HG03442 (cell line): ENCODE results near the gene VTI1A.
"Not testable (repeated sequence)": the region's sequence is repeated elsewhere in the genome, so short reads cannot be mapped to it uniquely, and the experiment has no call there.

ENCODE experiments used
- ATAC-seq: cut with Tn5 transposase; IDR thresholded peaks from one replicate; pipeline ENCODE4 v1.9.1; 2021; ENCODE audit warnings: mild to moderate bottlenecking, moderate library complexity; ENCODE audit not compliant: unreplicated experiment

Gene VTI1A

DNA sequence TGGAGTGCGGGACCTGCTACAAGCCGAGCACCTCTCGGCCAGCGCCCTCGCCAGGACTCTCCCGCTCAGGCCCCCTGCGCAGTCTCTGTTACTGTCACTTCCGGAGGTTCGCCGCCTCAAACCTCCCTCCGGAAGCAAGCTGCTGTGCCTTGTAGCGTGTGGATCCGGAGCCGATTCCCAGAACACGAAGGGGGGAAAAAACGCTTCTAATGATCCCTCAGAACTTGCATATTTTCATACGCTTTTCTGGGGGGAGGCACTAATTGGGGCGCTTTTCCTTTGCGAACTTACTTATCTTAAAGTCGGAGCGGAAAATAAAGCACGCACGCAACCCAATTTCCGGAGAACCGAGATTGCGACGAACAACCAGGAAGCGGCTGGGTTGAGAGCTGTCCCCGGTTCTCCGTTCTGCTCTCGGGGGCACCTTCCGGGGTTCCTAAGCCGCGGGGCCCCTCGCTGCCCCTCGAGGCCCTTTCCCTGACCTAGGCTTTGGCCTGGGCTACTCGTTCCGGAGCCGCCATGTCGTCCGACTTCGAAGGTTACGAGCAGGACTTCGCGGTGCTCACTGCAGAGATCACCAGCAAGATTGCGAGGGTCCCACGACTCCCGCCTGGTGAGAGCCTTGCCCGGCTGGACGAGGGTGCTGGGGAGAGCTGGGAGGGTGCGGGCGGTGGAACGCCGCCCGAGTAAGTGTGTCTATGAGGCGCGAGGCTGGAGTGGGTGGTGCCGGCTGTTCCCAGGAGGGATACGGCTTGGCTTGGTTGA lies at the start of gene VTI1A, which contains the start of gene ZDHHC6:
Gene VTI1A, plus strand, starts transcription at position 361 of the 765 bp plus-strand sequence. Its CDS starts 159 bp downstream, at position 520.
Gene ZDHHC6, minus strand, starts transcription at position 60 of the 765 bp plus-strand sequence. CDS start 1,478 bp downstream, outside the sequence.
- peak; percentile 90 for ATAC-seq

GRCh38 chr10:112397592-112397991 lies 49.4 kb upstream of the VTI1A start:
- no peak for ATAC-seq

DNA sequence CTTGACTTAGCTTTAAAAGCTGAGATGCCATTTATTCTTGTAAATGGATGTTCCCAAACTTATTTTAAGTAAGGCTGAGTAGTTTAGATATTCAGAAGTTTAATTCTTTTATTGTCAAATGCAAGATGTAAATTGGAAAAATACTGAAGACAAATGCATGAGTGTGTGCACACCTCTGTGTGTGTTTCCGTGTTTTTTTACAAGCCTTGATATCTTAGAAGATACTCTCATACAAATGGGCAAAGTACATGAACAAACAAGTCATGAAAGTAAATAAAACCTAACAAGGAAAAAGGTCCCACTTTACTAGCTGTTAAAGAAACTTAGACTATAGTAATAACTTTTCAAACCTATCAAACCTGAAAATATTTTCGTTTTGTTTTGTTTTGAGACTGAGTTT lies 44.1 kb upstream of the VTI1A start:
- ATAC-seq, result no peak

- ATAC-seq, result no peak
These were observed 42.4 kb upstream of the VTI1A start for GRCh38 chr10:112404617-112405016.

DNA sequence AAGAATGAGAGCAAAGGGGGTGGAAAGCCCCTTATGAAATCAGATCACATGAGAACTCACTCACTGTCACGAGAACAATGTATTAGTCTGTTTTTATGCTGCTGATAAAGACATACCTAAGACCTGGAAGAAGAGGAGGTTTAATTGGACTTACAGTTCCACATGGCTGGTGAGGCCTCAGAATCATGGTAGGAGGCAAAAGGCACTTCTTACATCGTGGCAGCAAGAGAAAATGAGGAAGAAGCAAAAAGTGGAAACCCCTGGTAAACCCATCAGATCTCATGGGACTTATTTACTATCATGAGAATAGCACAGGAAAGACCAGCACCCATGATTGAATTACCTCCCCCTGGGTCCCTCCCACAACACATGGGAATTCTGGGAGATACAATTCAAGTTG lies 40.2 kb upstream of the VTI1A start:
- ATAC-seq, result not testable (repeated sequence)

- ATAC-seq, result no peak
These were observed 39.3 kb upstream of the VTI1A start for GRCh38 chr10:112407696-112408095.

DNA sequence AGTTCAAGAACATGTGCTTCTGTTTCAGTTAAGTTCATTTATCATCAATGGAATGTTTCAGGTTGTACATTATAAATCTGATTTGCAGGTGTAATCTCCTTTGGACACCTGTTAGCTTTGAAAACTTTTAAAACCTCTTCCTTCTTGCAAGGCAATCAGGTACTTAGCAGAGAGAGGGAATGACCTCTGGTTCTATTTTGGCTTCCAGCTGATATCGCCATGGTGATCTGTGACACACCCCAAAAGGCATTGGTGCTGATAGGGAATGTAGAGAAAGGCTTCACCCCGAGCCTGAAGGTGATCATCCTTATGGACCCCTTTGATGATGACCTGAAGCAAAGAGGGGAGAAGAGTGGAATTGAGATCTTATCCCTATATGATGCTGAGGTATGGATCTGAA lies 37.7 kb upstream of the VTI1A start:
- ATAC-seq, result no peak

DNA sequence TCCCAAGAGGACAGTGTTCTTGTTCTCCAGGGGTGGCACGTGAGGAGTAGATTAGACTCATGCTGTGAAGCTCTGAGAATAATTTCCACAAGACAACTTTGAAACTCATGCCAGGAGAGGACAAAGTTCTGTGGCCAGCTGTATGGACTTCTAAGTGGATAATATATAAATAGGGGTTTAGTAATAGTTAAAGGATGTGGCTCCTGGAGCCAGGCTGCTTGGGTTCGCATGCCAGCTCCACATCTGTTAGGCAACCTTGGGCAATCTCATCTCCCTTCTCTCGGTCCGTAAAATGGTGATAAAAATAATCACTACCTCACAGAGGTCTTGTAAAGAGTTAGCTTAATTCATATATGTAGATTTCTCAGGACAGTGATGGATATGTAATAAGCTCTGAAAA lies 37.3 kb upstream of the VTI1A start:
- ATAC-seq, result no peak

DNA sequence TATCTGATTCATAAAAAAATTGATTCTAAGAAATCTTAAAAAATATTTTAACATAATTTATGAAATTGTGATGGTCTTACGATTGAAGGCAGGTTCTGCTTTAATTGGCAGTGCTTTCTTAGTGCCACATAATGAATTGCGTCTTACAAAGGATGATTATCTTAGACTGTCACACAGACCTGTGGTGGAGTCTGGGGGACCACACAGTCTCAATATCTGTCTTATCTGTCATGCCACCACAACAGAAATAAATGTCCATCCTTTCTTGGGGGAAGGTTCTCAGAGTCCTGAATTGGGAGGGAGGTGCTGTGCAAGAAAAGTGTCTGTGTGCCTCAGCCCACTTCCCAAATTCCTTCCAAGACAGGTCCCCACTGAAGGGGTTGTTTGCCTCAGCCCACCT lies 34.3 kb upstream of the VTI1A start:
- ATAC-seq, result no peak

GRCh38 chr10:112421731-112422130 lies 25.3 kb upstream of the VTI1A start:
- ATAC-seq, result no peak

GRCh38 chr10:112424651-112425050 lies 22.4 kb upstream of the VTI1A start:
- ATAC-seq, result no peak

DNA sequence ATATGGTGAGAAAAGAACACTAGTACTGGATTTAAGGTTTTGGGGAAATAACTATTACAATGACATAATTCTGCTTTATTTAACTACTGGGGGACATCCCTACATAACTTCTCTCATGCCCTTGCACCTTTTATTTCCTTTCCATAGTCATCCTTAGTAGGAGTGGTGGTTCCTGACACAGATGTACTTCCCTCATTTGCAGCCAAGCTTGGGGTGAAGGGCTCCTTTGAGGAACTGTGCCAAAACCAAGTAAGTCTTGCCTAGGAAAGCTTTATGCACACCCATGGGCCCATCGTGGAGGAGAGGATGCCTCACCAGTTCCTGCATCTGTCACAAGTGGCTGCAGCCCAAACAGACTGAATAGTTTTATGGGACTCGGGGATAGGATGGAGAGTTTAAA lies 20.9 kb upstream of the VTI1A start:
- ATAC-seq, result no peak

- ATAC-seq, result no peak
These were observed 17.9 kb upstream of the VTI1A start for GRCh38 chr10:112429147-112429546.

- ATAC-seq, result no peak
These were observed 17.3 kb upstream of the VTI1A start for GRCh38 chr10:112429654-112430230.

DNA sequence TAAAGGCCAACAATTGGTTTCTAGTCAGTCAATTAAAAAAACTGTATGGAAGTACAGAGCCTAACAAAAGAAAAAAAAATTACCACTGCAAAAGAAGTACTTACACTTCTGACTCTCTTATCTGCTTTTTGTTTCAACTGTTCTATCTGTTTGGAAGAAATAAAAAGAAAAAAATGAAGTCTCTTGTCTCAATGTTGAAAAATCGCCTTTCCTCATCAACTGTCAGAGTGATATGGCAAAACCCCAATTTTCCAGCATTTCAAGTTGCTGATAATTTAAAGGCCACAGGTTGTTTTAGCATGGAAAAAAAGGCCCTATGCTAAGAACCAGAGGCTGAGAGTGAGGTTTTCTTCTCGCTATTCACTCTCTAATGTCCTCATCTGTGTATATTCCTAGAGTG lies 13.9 kb upstream of the VTI1A start:
- no peak for ATAC-seq

DNA sequence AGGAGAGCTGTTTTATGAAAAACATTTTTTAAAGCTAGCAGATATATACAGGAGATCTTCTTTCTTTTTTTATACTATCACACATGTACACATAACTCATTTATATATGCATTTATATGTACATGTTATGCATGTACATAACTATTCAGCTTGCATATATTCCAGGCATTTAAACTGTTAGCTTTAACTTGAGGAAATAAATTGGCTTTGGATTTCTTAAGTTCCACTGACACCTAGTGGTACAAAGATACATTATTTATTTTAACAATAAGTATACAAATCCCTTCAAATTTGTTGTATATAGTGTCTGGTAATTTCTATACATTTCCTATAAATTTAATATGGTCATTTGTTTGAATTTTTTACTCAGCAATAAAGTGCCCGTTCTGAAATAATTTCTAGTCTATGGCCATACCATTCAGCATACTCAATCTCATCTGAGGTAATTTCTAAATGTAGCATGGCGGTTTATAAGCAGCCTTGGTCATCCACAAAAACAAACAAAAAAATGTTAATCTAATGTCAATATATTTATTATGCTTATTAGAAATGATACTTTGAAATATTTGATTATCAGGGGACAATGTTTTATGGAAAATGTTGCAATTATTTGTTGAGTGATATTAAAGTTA lies 11.9 kb upstream of the VTI1A start:
- no peak for ATAC-seq

GRCh38 chr10:112438356-112438755 lies 8.7 kb upstream of the VTI1A start:
- ATAC-seq, result no peak

DNA sequence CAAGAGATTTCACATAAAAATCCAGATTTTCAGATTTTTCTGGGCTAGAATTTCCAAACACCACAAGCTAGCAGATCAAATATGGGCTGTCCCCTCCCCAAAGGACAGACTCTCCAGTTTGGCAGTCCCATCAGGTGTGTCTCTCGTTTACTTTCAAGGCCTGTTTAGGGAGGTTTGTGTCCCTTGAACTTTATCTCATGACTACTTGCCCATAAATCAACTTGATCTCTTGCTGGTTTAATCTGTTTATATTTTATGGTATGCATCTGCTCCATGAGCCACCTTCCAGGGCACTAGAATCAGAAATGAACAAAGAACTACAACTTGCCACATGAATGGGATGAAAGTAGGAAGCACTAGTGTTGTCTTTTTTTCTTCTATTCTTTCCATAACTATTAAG lies 5.5 kb upstream of the VTI1A start:
- no peak for ATAC-seq

- ATAC-seq, result no peak
These were observed 5.0 kb upstream of the VTI1A start for GRCh38 chr10:112442063-112442462.

GRCh38 chr10:112446055-112446854 lies 760 bp upstream of the VTI1A start:
- ATAC-seq, result no peak

GRCh38 chr10:112447620-112447928 lies 559 bp downstream of the VTI1A start:
- ATAC-seq, result no peak
